ELR (cell line): ENCODE measurements around the gene MERTK.

Experiments used
- DNase-seq: peaks from one replicate; pipeline ENCODE4 v3.0.0-alpha.2; 2015; ENCODE audit warnings: low read depth

MERTK gene

GRCh38 chr2:111981666-111982065, 83.3 kb downstream of the MERTK start:
- DNase-seq, result no peak

GRCh38 chr2:111982822-111983221, 84.4 kb downstream of the MERTK start:
- no peak for DNase-seq

- no peak for DNase-seq
Measured at GRCh38 chr2:111983478-111984212, 85.2 kb downstream of the MERTK start.

- DNase-seq, result no peak
Measured at GRCh38 chr2:111984213-111984604, 85.8 kb downstream of the MERTK start.

GRCh38 chr2:111985514-111985913, 87.1 kb downstream of the MERTK start:
- no peak for DNase-seq

GRCh38 chr2:111986116-111986900, 87.9 kb downstream of the MERTK start:
- DNase-seq, result peak; percentile 36

GRCh38 chr2:111990375-111990774, 92.0 kb downstream of the MERTK start:
- no peak for DNase-seq

GRCh38 chr2:111990856-111991255, 92.4 kb downstream of the MERTK start:
- peak; percentile 32 for DNase-seq

- DNase-seq, result no peak
Measured at GRCh38 chr2:111994042-111994441, 95.6 kb downstream of the MERTK start.

GRCh38 chr2:111995148-111995547, 96.7 kb downstream of the MERTK start:
- DNase-seq, result no peak

- no peak for DNase-seq
Measured at GRCh38 chr2:111999809-112000208, 101.4 kb downstream of the MERTK start.

- no peak for DNase-seq
Measured at GRCh38 chr2:112000399-112001135, 102.2 kb downstream of the MERTK start.

- no peak for DNase-seq
Measured at GRCh38 chr2:112001136-112001715, 102.8 kb downstream of the MERTK start.

- no peak for DNase-seq
Measured at GRCh38 chr2:112001942-112002341, 103.5 kb downstream of the MERTK start.

- no peak for DNase-seq
Measured at GRCh38 chr2:112003576-112004252, 105.3 kb downstream of the MERTK start.

- DNase-seq, result no peak
Measured at GRCh38 chr2:112004253-112004645, 105.8 kb downstream of the MERTK start.

- peak; percentile 38 for DNase-seq
Measured at GRCh38 chr2:112005406-112006075, 107.1 kb downstream of the MERTK start.

- DNase-seq, result peak; percentile 82
Measured at GRCh38 chr2:112006076-112006410, 107.6 kb downstream of the MERTK start.

- no peak for DNase-seq
Measured at GRCh38 chr2:112007493-112007892, 109.1 kb downstream of the MERTK start.

GRCh38 chr2:112008910-112009485, 110.6 kb downstream of the MERTK start:
- no peak for DNase-seq

- no peak for DNase-seq
Measured at GRCh38 chr2:112010751-112011150, 112.3 kb downstream of the MERTK start.
